Measurements from ENCODE around the gene PXYLP1. TPM values are rescaled to one million over a fixed set of nuclear protein-coding genes. Genes with fewer than 3 reads are reported as not detected.

PXYLP1 gene
- total and polyA plus RNA-seq, 2 donors (not counting 1 experiment from before 2014, with no cell fraction given), result 1.4 to 4.5 TPM

- no peak for DNase-seq
- CTCF ChIA-PET, result interaction anchor here (1.1 to 1.8 kb wide), 2 partner anchors 22 to 36 kb away, joined by 3 to 8 read pairs; partner anchors contain the start of gene PXYLP1
- H3K27me3 ChIP-seq (replicated peaks in 1 of 4; ENCODE audit: control extremely low read depth in 1 of 4, control insufficient read depth in 3 of 4, insufficient read depth in 4 of 4, low read length in 3 of 4), result no peaks in the 10 kb centered on the region
- TF ChIP-seq EZH2 (IDR thresholded peaks at IDR 0.05; ENCODE audit: borderline replicate concordance, insufficient read depth, low read depth, low read length, poor library complexity, severe bottlenecking) (no peak), CTCF (IDR thresholded peaks at IDR 0.05) (no peak)
- peak overlapping the region; percentile 76 for H3K9ac ChIP-seq (ENCODE audit: low read length)
- H3K9me3 ChIP-seq (ENCODE audit: control extremely low read depth in 1 of 3, control insufficient read depth in 2 of 3, insufficient read depth in 1 of 3, low read length in 2 of 3), result no peaks in the 10 kb centered on the region
- no peaks in the 10 kb centered on the region for H3K9me3 Mint-ChIP-seq (ENCODE audit: insufficient read depth)
- peak overlapping the region; percentile 75 for H3K4me2 ChIP-seq (replicated peaks; ENCODE audit: low read depth, low read length, poor library complexity, severe bottlenecking)
- intact Hi-C loops (cut with micrococcal nuclease), result no loop called here
- peak overlapping the region; percentile 29 to 77 (median 57) for H3K4me3 ChIP-seq (ENCODE audit: control extremely low read depth in 1 of 5, extremely low read depth in 1 of 5, insufficient read depth in 1 of 5, low read depth in 2 of 5, low read length in 4 of 5)
- POLR2A ChIA-PET, result no interaction called here
- H3K79me2 ChIP-seq (ENCODE audit: control insufficient read depth, insufficient read depth, low read length), result no peaks in the 10 kb centered on the region
- peaks cover 7 to 8% of the 10 kb centered on the region in 2 donors for H3K4me1 ChIP-seq (ENCODE audit: control insufficient read depth in 2 of 2, insufficient read depth in 2 of 2, low read length in 2 of 2)
- H3K27ac ChIP-seq (ENCODE audit: low read length in 2 of 2), result peak overlapping the region; percentile 39 to 61
- H3K27ac Mint-ChIP-seq, result no peak overlapping the region
- peak overlapping the region; percentile 89 for H3K4me3 Mint-ChIP-seq
- peaks cover 13% of the 10 kb centered on the region for H3K4me1 Mint-ChIP-seq
- ATAC-seq (ENCODE audit: low read depth), result no peak
- no peaks in the 10 kb centered on the region for H3K27me3 Mint-ChIP-seq
- H4K20me1 ChIP-seq (ENCODE audit: control insufficient read depth, insufficient read depth, low read length, poor library complexity, severe bottlenecking), result no peaks in the 10 kb centered on the region
- no peaks in the 10 kb centered on the region for H3K36me3 ChIP-seq (replicated peaks in 1 of 2; ENCODE audit: control extremely low read depth in 1 of 2, control insufficient read depth in 1 of 2, extremely low read depth in 1 of 2, insufficient read depth in 2 of 2, low read length in 1 of 2)
- peak overlapping the region; percentile 94 for H2AFZ ChIP-seq (ENCODE audit: insufficient read depth, low read depth, low read length, poor library complexity, severe bottlenecking)
Measured at GRCh38 chr3:141267629-141268028, 36.0 kb downstream of the PXYLP1 start.

- H3K9me3 Mint-ChIP-seq (ENCODE audit: insufficient read depth), result no peaks in the 10 kb centered on the region
- ATAC-seq (ENCODE audit: low read depth) (no peak), DNase-seq (no peak)
- ChIA-PET CTCF (interaction anchor here (1.8 kb wide), 1 partner anchor 37 kb away, joined by 8 read pairs; the partner anchor contains the start of gene PXYLP1), POLR2A (no interaction called here)
- Histone ChIP-seq H3K9me3 (ENCODE audit: control extremely low read depth in 1 of 3, control insufficient read depth in 2 of 3, insufficient read depth in 1 of 3, low read length in 2 of 3) (no peaks in the 10 kb centered on the region), H4K20me1 (ENCODE audit: control insufficient read depth, insufficient read depth, low read length, poor library complexity, severe bottlenecking) (no peaks in the 10 kb centered on the region), H3K79me2 (ENCODE audit: control insufficient read depth, insufficient read depth, low read length) (no peaks in the 10 kb centered on the region), H3K27me3 (replicated peaks in 1 of 4; ENCODE audit: control extremely low read depth in 1 of 4, control insufficient read depth in 3 of 4, insufficient read depth in 4 of 4, low read length in 3 of 4) (no peaks in the 10 kb centered on the region), H3K4me1 (ENCODE audit: control insufficient read depth in 2 of 2, insufficient read depth in 2 of 2, low read length in 2 of 2) (peaks cover 7 to 8% of the 10 kb centered on the region in 2 donors), H3K4me2 (replicated peaks; ENCODE audit: low read depth, low read length, poor library complexity, severe bottlenecking) (no peak overlapping the region), H2AFZ (ENCODE audit: insufficient read depth, low read depth, low read length, poor library complexity, severe bottlenecking) (no peak overlapping the region), H3K9ac (ENCODE audit: low read length) (no peak overlapping the region), H3K36me3 (replicated peaks in 1 of 2; ENCODE audit: control extremely low read depth in 1 of 2, control insufficient read depth in 1 of 2, extremely low read depth in 1 of 2, insufficient read depth in 2 of 2, low read length in 1 of 2) (no peaks in the 10 kb centered on the region), H3K27ac (ENCODE audit: low read length in 2 of 2) (no peak overlapping the region), H3K4me3 (ENCODE audit: control extremely low read depth in 1 of 5, extremely low read depth in 1 of 5, insufficient read depth in 1 of 5, low read depth in 2 of 5, low read length in 4 of 5) (no peak overlapping the region)
- TF ChIP-seq CTCF (IDR thresholded peaks at IDR 0.05) (no peak), EZH2 (IDR thresholded peaks at IDR 0.05; ENCODE audit: borderline replicate concordance, insufficient read depth, low read depth, low read length, poor library complexity, severe bottlenecking) (no peak)
- no peaks in the 10 kb centered on the region for H3K27me3 Mint-ChIP-seq
- intact Hi-C loops (cut with micrococcal nuclease), result no loop called here
- peaks cover 13% of the 10 kb centered on the region for H3K4me1 Mint-ChIP-seq
- H3K27ac Mint-ChIP-seq, result no peak overlapping the region
- H3K4me3 Mint-ChIP-seq, result peak overlapping the region; percentile 23
- 94% methylated on average over 5 of the region's 7 CpGs for whole genome bisulfite sequencing (ENCODE audit: insufficient coverage)
Measured at GRCh38 chr3:141268306-141268705, 36.7 kb downstream of the PXYLP1 start.

Data from B cell (primary cell).